BJ (cell line): ENCODE data around the gene HOXC11. TPM values are rescaled to one million over a fixed set of nuclear protein-coding genes. Genes with fewer than 3 reads are reported as not detected.

Experiments used
- CTCF ChIA-PET: fragments of 350-600 bp; formaldehyde crosslinking; extraction: SDS; loops from one replicate; lab custom pipeline; 2021; ENCODE audit warnings: antibody characterized with exemption, inconsistent platforms; lab: Yijun Ruan, JAX
- POLR2A ChIA-PET: fragments of 300-600 bp; sonication (Branson Sonifier 250); formaldehyde crosslinking; extraction: SDS; loops from one replicate; lab custom pipeline; 2021; ENCODE audit warnings: antibody characterized with exemption; lab: Charles Lee
- DNase-seq: peaks from one replicate; pipeline ENCODE4 v3.0.0-alpha.2; 2011; ENCODE audit warnings: low read depth
- H3K27me3 ChIP-seq: 2 replicates; pipeline ENCODE4 v1.6.0; 2011; ENCODE audit warnings: low read length; ENCODE audit not compliant: control insufficient read depth, insufficient read depth
- H3K36me3 ChIP-seq: 2 replicates; pipeline ENCODE4 v1.5.1; 2011; ENCODE audit warnings: low read length; ENCODE audit not compliant: control insufficient read depth, insufficient read depth
- H3K4me3 ChIP-seq: 2 replicates; pipeline ENCODE4 v1.5.1; 2011; ENCODE audit warnings: low read depth, mild to moderate bottlenecking, control low read depth, low read length
- CTCF ChIP-seq: IDR thresholded peaks from 2 replicates; pipeline ENCODE4 v1.5.1; 2011; ENCODE audit warnings: low read depth, mild to moderate bottlenecking, control low read depth, inconsistent platforms, low read length, moderate library complexity; ENCODE audit not compliant: insufficient read depth
- polyA plus RNA-seq: library from polyadenylated mRNA; depleted of rRNA; stranded (reverse); fragments of >200 nt; gene quantifications from 2 replicates; pipeline ENCODE4 v1.2.3, GENCODE V29; 2011

The HOXC11 gene
- polyA plus RNA-seq, 1 experiment: 4.9 TPM

DNA sequence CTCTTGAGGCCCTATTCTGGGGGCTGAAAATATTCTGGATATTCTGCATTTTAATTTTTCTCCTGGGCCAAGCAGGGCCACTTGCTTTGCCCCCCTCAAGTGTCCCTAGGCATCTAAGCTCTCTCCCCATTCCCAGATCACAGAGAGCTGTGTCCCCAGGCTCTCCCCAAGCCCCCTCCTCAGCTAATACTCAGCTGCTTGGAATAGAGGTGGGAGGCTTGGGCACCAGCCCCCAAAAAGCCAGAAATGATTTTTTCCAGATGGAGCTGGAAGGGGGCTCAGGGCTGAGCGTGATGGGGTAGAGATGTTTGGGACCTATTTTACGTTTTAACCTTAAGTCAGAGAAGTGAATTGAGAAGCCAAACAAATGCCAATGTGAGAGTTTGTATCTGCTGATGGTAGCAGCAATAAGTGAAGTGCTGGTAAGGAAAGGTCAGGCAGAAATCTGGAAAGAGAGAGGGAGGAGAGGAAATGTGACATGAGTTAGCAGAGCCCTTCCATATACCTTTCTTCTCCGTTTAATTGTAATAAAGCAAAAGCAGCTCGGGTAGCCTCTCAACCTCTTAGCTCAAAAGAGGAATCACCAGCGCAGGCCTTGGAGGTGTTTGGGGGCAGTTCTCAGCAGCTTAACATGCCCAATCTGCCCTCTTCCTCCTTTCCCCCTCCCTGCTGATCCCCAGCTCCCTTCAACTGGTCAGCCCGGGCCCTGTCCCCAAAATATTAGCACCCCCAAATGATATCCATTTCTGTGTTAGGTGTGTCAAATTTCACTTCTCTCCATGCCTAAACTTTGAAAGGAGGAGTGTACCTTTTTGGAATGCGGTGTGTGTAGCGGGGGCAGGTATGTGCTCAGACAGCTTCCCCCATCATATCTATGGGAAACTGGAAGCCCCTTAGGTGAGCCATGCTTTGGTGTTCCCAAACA is 50.3 kb downstream of the HOXC11 start:
- POLR2A ChIA-PET: no interaction called here

GRCh38 chr12:54024127-54024526 is 51.2 kb downstream of the HOXC11 start:
- peaks cover 3% of the 10 kb centered on the region; the same call in 1 of the 2 replicates for H3K27me3 ChIP-seq
- H3K36me3 ChIP-seq: no peaks in the 10 kb centered on the region; the same call in 1 of the 2 replicates
- no peak overlapping the region for H3K4me3 ChIP-seq
- DNase-seq: no peak
- no peak for TF ChIP-seq CTCF
- ChIA-PET POLR2A (no interaction called here), CTCF (interaction anchor here (0.8 to 6.7 kb wide), 10 partner anchors 9 to 268 kb away, joined by 3 to 35 read pairs (median 5); partner anchors contain the start of genes HOXC5 and HOXC8)

More for the DNA sequence above, 50.3 kb downstream of the HOXC11 start:
- Histone ChIP-seq H3K27me3 (peaks cover 3% of the 10 kb centered on the region; the same call in 1 of the 2 replicates), H3K4me3 (no peak overlapping the region), H3K36me3 (no peaks in the 10 kb centered on the region)
- no peak for DNase-seq
- TF ChIP-seq CTCF: no peak
- CTCF ChIA-PET: interaction anchor here (0.8 to 6.7 kb wide), 11 partner anchors 9 to 267 kb away, joined by 3 to 35 read pairs (median 5); partner anchors contain the start of gene HOXC5

GRCh38 chr12:54024581-54025305 is 51.8 kb downstream of the HOXC11 start:
- peaks cover 3% of the 10 kb centered on the region; the same call in 1 of the 2 replicates for H3K27me3 ChIP-seq
- H3K4me3 ChIP-seq: no peak overlapping the region
- ChIA-PET POLR2A (no interaction called here), CTCF (interaction anchor here (1.0 to 10.1 kb wide), 9 partner anchors 8 to 183 kb away, joined by 3 to 88 read pairs (median 8); partner anchors contain the start of genes HOXC5 and HOXC8)
- TF ChIP-seq CTCF: no peak
- no peak for DNase-seq
- H3K36me3 ChIP-seq: no peaks in the 10 kb centered on the region; the same call in 1 of the 2 replicates

DNA sequence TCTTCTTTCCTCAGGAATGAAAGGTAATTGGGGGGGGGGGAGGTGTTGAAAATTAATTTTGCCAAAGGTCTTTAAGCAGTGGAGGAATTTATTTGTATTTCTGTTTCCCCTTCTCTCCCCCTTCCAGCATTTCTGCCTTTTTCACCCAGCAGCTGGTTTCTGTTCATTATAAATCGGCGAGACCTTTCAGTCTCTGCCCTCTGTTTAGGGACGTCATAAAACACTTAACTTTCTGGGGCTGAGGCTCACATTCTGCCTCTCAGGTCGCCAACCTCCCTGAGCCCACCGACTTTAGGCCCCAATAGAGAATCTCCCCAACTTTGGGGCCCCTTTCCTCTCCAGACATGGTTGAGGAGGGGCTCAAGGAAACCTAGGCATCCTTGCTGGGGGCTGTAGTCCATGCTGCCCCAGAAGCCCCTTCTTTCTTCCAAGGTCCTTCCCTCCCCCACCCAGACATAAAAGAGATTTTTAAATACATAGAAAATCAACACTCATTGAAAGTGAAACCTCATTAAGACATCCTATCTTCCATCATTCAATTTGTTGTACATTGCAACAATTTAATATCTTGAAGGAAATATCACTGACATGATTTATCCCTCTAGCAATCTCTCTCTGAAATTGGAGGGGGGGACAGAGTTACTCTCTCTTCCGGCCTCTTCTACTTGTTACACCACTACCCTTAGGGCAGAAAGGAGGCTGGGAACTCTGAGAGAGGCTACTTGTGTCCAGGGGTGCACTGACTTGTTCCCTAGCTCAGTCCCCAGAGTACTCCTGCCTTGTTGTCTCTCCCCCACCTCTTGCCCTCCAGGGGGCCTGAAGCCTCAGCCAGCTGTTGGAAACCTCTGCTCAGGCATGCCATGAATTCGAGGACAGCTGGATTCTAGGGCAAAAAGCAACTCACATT is 52.8 kb downstream of the HOXC11 start:
- Histone ChIP-seq H3K27me3 (peaks cover 3% of the 10 kb centered on the region; the same call in 1 of the 2 replicates), H3K36me3 (no peaks in the 10 kb centered on the region; the same call in 1 of the 2 replicates), H3K4me3 (no peak overlapping the region)
- TF ChIP-seq CTCF: no peak
- ChIA-PET CTCF (interaction anchor here (0.6 to 10.1 kb wide), 8 partner anchors 13 to 299 kb away, joined by 3 to 88 read pairs (median 6); no protein-coding TSS in a partner anchor), POLR2A (interaction anchor here (0.6 kb wide), 1 partner anchor 9 kb away, joined by 5 read pairs; no protein-coding TSS in a partner anchor)
- no peak for DNase-seq
